Gastroesophageal sphincter (tissue), 4 donors: ENCODE results near the gene INPP5D. TPM values are rescaled to one million over a fixed set of nuclear protein-coding genes. Genes with fewer than 3 reads are reported as not detected.

Experiments used
- ATAC-seq: fragments of 150-250 bp; one replicate; pipeline ENCODE4 v1.9.1; 2016; ENCODE audit warnings: mild to moderate bottlenecking, moderate library complexity
- H3K27ac ChIP-seq, 4 donors: fragments of 200-600 bp; sonication (generic) in 3 of 4; 1 replicate in 3 of 4; 2 replicates in 1 of 4; pipeline ENCODE4 v1.5.1; 2016 to 2019
- H3K27me3 ChIP-seq: fragments of 200-600 bp; sonication (generic); one replicate; pipeline ENCODE4 v1.5.1; 2019
- H3K36me3 ChIP-seq, 2 donors: fragments of 200-600 bp; sonication (generic); one replicate each; pipeline ENCODE4 v1.5.1; 2019; ENCODE audit warnings: control low read depth in 1 of 2
- H3K4me1 ChIP-seq, 3 donors: fragments of 200-600 bp; sonication (generic); 1 replicate in 2 of 3; 2 replicates in 1 of 3; pipeline ENCODE4 v1.5.1; 2016 to 2019; ENCODE audit warnings: control low read depth in 2 of 3
- H3K4me3 ChIP-seq, 2 donors: fragments of 200-600 bp; sonication (generic); one replicate each; pipeline ENCODE4 v1.5.1; 2019; ENCODE audit warnings: mild to moderate bottlenecking in 1 of 2, moderate library complexity in 1 of 2
- H3K9me3 ChIP-seq, 3 donors: fragments of 200-600 bp; sonication (generic); one replicate each; pipeline ENCODE4 v1.5.1; 2017 to 2019; ENCODE audit warnings: control low read depth in 2 of 3
- CTCF ChIP-seq, 4 experiments: fragments of 200-600 bp in 2 of 4; fragments of 450-650 bp in 2 of 4; sonication (generic) in 1 of 4; IDR thresholded peaks; one replicate each; pipeline ENCODE4 v1.5.1; 2017 to 2019; ENCODE audit warnings: antibody characterized with exemption in 4 of 4, mild to moderate bottlenecking in 2 of 4, moderate library complexity in 2 of 4
- EP300 ChIP-seq: sonication (generic); formaldehyde crosslinking; IDR thresholded peaks from one replicate; pipeline ENCODE4 v1.6.1; 2017; ENCODE audit warnings: antibody characterized with exemption, mild to moderate bottlenecking
- POLR2A ChIP-seq, 2 donors: fragments of 450-650 bp; IDR thresholded peaks; one replicate each; pipeline ENCODE4 v1.6.1; 2017; ENCODE audit warnings: antibody characterized with exemption in 2 of 2, mild to moderate bottlenecking in 2 of 2, moderate library complexity in 1 of 2
- POLR2AphosphoS5 ChIP-seq: sonication (generic); formaldehyde crosslinking; IDR thresholded peaks from one replicate; pipeline ENCODE4 v1.6.1; 2017; ENCODE audit warnings: antibody characterized with exemption
- WGBS, 2 donors: methylation state at CpG; one replicate each; pipeline ENCODE4 v1.1.5; 2018; ENCODE audit warnings: low coverage in 1 of 2; 5-methylcytosine and 5-hydroxymethylcytosine counted together
- total RNA-seq, 4 donors: library from RNA; depleted of rRNA; stranded (reverse); fragments of >200 nt; gene quantifications; one replicate each; pipeline ENCODE4 v1.1.0, GENCODE V29; 2016

The INPP5D gene
- total RNA-seq, 4 donors from 2014 or later: 6.5 to 12.4 (median 9.3) TPM

- no peak overlapping the region for H3K4me3 ChIP-seq
- no peak for ATAC-seq
- no peaks in the 10 kb centered on the region for H3K9me3 ChIP-seq
- H3K27me3 ChIP-seq: peaks cover 28% of the 10 kb centered on the region
- 49% methylated on average over 2 of the region's 6 CpGs; no CpG with 5 or more reads in 1 of the 2 donors for WGBS, 2 donors
- H3K36me3 ChIP-seq: no peaks in the 10 kb centered on the region
- TF ChIP-seq POLR2AphosphoS5: no peak
- TF ChIP-seq EP300: no peak
- TF ChIP-seq POLR2A (IDR thresholded peaks at IDR 0.05): no peak
- TF ChIP-seq CTCF (IDR thresholded peaks at IDR 0.05): no peak
- H3K27ac ChIP-seq: no peak overlapping the region
- peaks cover 0 to 25% (median 0%) of the 10 kb centered on the region in 3 donors for H3K4me1 ChIP-seq
Measured at GRCh38 chr2:233056961-233057605, 3.1 kb upstream of the INPP5D start.

- H3K4me1 ChIP-seq: peaks cover 0 to 40% (median 3%) of the 10 kb centered on the region in 3 donors
- peaks cover 12% of the 10 kb centered on the region for H3K27me3 ChIP-seq
- H3K9me3 ChIP-seq: no peaks in the 10 kb centered on the region
- no peak overlapping the region for H3K4me3 ChIP-seq
- WGBS, 2 donors: 91 to 100% methylated on average over 2 to 7 of the region's 24 CpGs
- no peaks in the 10 kb centered on the region for H3K36me3 ChIP-seq
- ATAC-seq: no peak
- H3K27ac ChIP-seq: peak overlapping the region in 3 of 4 donors; percentile 68 to 77 (median 76)
- TF ChIP-seq POLR2AphosphoS5 (no peak), POLR2A (IDR thresholded peaks at IDR 0.05) (no peak), EP300 (no peak), CTCF (IDR thresholded peaks at IDR 0.05) (no peak)
Measured at GRCh38 chr2:233058717-233059546, 1.2 kb upstream of the INPP5D start.

- WGBS, 2 donors: no CpG with 5 or more reads among the region's 7 CpGs
- Histone ChIP-seq H3K4me1 (peaks cover 0 to 44% (median 3%) of the 10 kb centered on the region in 3 donors), H3K4me3 (peak overlapping the region in 1 of 2 donors; percentile 50), H3K27ac (peak overlapping the region in 3 of 4 donors; percentile 68 to 77 (median 76)), H3K9me3 (no peaks in the 10 kb centered on the region), H3K36me3 (no peaks in the 10 kb centered on the region), H3K27me3 (peaks cover 6% of the 10 kb centered on the region)
- no peak for TF ChIP-seq POLR2A (IDR thresholded peaks at IDR 0.05)
- TF ChIP-seq POLR2AphosphoS5: no peak
- no peak for TF ChIP-seq CTCF (IDR thresholded peaks at IDR 0.05)
- no peak for TF ChIP-seq EP300
- ATAC-seq: peak; percentile 2
Measured at GRCh38 chr2:233059547-233059796, 670 bp upstream of the INPP5D start.

- peak overlapping the region; percentile 20 to 50 for H3K4me3 ChIP-seq
Measured at GRCh38 chr2:233060501-233060979, 398 bp downstream of the INPP5D start.

More at GRCh38 chr2:233060501-233060979, 398 bp downstream of the INPP5D start:
- Histone ChIP-seq H3K36me3 (no peaks in the 10 kb centered on the region), H3K4me1 (peaks cover 0 to 47% (median 3%) of the 10 kb centered on the region in 3 donors), H3K9me3 (no peaks in the 10 kb centered on the region), H3K27me3 (no peaks in the 10 kb centered on the region), H3K27ac (peak overlapping the region; percentile 27 to 77 (median 72))
- no CpG with 5 or more reads among the region's 13 CpGs for WGBS, 2 donors
- TF ChIP-seq POLR2A (IDR thresholded peaks at IDR 0.05) (no peak), EP300 (no peak), CTCF (IDR thresholded peaks at IDR 0.05) (no peak), POLR2AphosphoS5 (no peak)
- ATAC-seq: peak; percentile 3
